Measurements from ENCODE around the gene ZNF608.

The ZNF608 gene, protein sequence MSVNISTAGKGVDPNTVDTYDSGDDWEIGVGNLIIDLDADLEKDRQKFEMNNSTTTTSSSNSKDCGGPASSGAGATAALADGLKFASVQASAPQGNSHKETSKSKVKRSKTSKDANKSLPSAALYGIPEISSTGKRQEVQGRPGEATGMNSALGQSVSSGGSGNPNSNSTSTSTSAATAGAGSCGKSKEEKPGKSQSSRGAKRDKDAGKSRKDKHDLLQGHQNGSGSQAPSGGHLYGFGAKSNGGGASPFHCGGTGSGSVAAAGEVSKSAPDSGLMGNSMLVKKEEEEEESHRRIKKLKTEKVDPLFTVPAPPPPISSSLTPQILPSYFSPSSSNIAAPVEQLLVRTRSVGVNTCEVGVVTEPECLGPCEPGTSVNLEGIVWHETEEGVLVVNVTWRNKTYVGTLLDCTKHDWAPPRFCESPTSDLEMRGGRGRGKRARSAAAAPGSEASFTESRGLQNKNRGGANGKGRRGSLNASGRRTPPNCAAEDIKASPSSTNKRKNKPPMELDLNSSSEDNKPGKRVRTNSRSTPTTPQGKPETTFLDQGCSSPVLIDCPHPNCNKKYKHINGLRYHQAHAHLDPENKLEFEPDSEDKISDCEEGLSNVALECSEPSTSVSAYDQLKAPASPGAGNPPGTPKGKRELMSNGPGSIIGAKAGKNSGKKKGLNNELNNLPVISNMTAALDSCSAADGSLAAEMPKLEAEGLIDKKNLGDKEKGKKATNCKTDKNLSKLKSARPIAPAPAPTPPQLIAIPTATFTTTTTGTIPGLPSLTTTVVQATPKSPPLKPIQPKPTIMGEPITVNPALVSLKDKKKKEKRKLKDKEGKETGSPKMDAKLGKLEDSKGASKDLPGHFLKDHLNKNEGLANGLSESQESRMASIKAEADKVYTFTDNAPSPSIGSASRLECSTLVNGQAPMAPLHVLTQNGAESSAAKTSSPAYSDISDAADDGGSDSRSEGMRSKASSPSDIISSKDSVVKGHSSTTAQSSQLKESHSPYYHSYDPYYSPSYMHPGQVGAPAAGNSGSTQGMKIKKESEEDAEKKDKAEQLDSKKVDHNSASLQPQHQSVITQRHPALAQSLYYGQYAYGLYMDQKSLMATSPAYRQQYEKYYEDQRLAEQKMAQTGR (N-terminal part only)

DNA sequence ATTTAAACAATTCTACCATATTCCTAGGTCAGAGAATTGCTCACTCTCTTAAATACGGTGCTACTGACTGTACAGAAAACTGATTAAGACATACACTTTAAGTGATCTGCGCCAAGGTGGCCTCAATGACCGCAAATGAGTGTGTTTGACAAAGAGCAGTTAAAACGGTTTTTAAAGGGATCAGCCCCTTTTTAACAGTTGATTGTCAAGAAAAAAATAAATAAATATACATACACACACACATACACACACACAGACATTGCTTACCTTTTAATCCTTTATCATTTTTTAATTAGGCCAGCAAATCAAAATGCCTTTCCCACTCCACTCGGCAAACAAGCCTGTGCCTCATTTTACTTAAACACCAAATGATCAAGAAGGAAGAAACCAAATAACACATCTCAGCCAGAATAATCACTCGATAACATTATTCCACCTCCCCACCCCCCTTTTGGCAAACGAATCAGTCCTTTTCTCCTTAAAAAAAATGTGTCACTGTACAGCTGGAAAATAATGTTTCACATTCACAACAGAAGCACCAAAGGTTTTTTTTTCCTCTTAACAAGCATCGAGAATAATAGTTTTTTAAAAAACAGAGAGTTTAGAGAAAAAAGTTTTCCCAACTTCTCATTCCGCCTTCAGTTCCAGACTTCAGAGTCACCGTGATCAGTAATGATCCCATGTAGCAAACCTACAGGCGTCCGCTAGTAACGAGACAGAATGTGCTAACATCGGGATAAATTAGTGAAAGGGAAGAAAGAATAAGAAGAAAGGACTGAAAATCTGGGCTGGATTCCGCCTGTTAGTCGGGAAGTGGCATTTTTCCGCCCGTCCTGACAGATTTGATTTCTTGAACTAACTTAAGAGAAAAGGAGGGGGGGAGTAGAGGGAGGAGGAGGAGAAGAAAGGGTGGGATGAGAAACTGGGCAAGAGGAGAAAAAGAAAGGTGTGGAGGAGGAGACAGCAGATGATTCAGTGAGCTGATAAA lies at the start of gene ZNF608:
Gene ZNF608, minus strand, starts transcription at position 712 of the 988 bp plus-strand sequence. CDS start 1,650 bp downstream, outside the sequence.
- no peak for DNase-seq (ENCODE audit: low spot score)

DNA sequence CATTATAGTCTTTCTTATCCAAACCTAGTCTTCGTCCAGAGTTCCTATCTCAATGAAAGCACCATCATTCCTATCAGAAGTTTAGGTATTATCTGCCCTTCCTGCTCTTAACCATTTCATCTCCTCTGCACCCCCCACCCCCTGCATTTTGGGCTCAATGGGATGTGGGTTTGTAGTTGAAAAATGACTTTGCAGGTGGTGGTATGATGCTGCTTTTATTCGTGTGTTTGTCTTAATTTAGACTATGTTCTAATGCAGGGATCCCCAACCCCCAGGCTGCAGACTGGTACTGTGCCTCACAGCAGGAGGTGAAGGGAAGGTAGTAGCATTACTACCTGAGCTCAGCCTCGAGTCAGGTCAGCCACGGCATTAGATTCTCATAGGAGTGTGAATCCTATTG lies 49.4 kb upstream of the ZNF608 start:
- DNase-seq (ENCODE audit: low spot score): no peak

DNA sequence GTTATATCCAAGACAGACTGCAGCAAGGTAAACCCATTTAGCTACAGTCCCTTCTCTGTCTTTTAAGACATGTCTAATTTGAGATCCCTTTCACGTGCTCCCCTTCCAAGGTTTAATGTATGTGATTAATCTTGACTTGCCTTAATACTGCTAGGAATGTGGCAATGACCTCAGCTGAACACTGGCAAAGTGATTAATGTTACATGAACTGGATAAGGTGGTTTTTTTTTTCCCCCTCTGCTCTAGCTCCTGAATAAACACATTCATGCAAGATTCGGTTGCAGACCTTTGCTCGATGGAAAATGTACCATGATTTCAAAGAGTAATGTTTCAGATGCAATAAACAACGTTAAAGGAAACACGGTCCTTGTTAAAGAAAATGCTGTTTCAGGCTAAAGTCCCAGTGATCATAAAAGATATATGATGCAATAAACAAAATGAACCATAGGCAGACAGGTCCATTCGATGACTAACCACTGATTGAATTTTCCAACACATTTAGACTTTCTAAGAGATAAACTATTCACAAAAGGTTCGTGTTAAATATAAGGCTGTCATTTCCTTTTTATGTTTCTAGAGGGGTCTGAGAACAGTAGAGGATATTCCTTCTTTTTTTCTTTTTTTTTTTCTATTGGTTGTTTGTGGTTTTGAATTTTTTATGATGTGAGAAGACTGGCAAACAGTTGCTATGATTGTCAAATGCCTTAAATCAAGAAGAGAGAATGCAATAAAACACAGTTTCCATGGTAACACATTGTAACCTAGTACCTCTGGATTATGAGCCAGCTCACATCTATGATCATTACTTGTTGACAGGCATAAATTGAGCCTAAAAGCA lies 44.7 kb upstream of the ZNF608 start:
- no peak for DNase-seq (ENCODE audit: low spot score)

DNA sequence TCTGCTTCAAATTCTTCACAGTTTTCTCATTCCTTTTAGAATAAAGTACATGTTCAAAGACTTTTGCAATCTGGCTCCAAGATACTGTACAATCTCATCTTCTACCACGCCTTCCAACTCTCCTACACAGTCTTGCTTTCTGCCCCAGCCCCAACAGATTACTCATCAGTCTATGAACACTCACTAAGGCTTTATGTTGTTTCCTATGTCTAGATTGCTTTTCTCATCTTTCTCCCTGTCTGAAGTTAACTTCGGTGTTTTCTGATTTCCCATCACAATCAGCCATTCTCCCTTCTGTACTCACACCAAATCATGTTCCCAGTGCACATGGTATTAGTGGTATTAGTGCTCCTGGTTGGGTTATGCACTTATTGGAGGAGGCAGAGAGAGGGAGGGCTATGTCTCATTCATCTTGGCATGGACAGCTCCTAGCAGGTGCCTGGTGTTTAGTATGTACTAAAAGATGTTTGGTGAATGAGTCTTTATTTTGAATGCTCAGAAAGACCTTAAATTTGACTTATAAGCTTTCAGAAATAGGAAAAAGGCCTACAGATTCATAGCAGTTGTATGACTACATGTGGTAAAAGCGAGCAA lies 44.0 kb upstream of the ZNF608 start:
- no peak for DNase-seq (ENCODE audit: low spot score)

DNA sequence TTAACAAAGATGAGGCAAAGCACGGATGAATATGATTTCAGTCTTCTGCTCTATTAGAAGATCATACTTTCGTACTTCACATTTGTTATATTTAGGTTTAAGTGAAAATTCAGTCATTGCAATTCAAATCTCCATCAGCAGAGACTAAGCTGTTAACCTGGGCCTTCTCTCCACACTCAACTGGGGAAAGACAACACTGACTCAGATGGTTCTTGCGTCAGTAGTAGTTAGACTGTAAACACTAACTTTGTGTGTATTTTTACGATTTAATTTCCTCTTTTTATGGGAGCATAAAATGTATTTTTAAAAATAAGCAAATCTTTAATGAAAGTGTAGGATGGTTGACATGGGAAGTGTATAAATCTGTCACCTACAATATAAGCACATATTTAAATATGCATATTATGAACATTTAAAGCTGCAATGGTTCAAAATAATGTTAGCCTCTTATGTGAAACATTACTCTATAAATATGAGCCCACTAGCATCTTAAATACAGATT lies 42.7 kb upstream of the ZNF608 start:
- no peak for DNase-seq (ENCODE audit: low spot score)

DNA sequence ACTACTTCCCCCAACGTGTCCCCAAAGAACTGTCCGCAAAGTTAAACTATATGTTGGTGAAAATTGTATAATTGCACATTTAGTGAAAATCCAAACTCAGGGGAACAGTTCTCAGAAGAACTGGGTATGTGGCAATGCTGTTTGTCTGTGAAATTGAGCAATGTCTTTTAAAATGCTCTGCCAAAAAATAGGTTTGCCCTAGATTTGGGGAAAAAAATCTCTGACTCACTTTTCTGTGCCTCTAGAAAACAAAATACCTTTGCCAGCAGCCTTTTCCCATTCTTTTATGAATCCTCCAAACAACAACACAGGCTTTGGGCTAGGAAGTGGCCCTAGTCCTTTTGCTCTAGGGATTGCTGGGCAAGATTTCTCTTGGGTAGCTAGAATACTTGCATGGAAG lies 37.4 kb upstream of the ZNF608 start:
- no peak for DNase-seq (ENCODE audit: low spot score)

DNA sequence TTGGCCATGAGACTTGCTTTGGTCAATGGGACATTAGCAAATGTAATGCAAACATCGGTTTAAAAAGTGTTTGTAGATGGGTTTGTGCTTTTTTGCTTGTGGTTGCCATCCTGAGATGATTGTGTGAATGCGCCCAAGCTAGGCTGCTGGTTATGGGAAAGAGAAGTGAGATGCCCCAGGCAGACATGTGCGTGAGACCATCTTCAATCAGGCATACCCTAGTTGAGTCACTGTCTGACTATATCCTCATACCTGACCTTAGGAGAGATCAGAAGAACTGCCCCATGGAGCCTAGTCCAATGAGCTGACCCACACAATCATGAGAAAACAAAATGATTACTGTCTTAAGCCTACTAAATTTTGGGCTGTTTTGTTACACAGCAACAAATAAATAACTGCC lies 36.8 kb upstream of the ZNF608 start:
- DNase-seq (ENCODE audit: low spot score): no peak

DNA sequence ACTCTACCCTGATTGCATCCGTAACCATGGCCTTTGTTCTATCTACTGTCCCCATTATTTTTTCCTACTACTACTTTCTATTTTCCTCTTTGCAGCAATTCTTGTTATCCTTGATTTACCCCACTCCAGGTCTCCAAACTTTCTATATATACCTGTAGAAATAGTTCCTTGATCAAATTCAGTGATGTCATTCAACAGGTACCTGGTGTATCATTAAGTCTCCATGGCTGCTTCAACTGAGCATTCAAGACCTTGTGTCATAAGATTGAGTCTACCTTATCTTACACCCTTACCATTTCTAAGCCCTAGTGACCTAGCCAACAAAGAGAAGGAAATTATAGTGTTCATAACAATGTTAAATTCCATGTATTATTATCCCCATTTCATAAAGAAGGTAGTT lies 35.8 kb upstream of the ZNF608 start:
- no peak for DNase-seq (ENCODE audit: low spot score)

DNA sequence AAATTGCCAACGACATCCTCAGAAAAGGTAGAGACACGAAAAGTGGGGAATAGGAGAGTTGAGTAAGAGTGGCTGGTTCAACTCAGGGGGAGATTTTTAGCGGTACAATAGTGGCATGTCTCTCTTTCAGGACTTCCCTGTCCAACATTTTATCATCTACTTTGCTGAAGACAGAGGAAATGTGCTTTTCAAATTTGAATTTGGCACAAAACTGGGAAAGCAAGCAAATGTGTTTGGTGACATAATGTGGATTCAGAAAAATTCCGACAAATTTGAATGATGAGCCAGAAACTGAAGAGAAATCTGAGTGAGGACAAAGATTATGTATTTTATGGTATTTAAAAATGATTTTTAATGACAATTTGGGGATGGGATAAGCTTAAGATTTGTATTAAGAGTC lies 33.6 kb upstream of the ZNF608 start:
- DNase-seq (ENCODE audit: low spot score): no peak

DNA sequence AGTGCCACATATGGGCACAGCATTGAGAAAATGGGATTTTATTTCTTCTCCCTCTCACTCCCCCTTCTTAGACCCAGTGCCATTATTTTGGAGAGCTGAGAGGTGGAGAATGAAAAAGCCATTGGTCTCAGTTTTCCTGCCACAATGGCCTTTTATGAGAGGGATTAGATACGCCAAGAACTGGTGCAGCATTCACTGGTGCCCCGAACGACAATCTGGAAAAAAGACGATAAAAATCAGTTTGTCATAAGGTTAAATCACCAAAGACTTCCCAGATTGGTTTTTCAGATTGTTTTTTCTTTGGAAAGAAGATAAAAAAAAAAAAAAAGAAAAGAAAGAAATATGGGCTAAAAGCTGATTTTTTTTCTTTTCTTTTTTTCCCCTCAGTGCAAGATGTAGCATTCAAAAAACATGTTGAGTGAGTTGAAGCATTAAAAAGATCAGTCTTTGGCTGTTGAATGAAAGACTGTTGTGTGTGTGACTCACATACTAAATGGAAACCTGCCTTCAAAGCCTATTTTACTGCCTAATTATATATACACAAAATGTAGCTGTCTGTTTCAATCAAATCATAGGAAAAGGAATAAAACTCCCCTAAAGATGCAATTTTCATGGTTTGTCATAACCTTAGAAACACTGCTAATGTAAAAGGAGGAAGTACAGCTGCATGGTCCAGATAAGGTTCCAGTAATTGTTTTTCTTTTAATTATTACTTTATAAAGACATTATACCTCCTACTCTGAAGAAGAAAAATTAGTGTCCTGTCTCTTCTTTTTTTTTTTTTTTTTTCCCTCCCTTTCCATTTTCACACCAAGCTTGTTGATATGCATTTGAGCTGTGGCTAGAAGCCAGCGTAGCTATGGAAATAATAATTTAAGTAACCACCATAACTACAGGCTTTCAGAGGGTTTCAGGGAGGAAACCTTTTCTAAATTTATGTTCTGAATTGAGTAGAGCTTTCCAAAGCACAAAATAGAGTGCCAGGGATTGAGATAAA lies 27.2 kb upstream of the ZNF608 start:
- DNase-seq (ENCODE audit: low spot score): no peak

DNA sequence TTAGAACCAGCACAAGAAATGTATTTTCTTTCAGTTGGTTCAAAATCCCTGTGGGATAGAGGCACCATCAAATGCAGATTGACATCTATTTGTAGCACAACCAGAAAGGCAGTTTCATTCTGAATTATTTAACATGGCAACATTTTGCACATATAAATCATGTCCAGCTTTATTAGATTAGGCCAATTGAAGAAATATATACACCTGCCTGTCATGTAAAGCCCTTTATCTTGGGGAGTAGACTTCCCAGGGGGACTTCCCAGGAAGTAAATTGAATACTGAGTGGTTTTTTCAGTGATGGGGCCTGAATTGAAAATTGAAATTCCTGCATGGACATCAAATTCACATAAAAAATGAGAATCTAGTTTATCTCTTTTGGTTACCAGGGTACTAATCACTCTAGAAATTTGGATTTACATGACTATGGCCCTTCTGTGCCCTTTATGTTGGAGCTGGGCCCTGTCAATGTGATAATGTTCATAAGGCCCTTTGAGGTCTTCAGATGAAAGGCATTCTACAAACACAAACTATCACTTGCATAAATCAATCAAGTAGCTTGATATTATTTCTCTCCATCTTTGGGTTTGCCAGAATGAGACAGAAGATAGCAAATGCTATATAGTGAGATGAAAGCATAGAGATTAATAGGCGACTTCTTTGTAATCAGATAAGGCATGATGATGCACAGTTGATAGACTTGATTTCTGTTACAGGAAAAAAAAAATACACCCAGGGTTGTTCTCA lies 26.2 kb upstream of the ZNF608 start:
- no peak for DNase-seq (ENCODE audit: low spot score)

DNA sequence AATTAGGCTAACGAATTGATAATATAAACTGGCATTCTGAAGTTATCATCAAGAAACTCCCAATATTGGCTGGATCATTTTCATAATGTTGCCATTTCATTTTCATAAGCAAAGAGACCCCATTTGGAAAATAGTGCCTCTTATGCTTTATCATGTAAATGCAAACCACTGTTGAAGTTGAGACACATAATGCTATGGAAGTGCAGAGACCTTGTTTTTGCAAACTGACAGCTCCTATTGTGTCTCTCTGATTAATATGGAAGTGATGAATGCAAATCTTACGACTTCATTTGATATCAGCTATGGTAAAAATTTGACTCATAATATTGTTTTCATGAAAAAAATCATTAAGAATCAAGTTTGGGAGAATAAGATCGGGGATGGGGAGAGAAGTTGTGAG lies 25.3 kb upstream of the ZNF608 start:
- DNase-seq (ENCODE audit: low spot score): no peak

DNA sequence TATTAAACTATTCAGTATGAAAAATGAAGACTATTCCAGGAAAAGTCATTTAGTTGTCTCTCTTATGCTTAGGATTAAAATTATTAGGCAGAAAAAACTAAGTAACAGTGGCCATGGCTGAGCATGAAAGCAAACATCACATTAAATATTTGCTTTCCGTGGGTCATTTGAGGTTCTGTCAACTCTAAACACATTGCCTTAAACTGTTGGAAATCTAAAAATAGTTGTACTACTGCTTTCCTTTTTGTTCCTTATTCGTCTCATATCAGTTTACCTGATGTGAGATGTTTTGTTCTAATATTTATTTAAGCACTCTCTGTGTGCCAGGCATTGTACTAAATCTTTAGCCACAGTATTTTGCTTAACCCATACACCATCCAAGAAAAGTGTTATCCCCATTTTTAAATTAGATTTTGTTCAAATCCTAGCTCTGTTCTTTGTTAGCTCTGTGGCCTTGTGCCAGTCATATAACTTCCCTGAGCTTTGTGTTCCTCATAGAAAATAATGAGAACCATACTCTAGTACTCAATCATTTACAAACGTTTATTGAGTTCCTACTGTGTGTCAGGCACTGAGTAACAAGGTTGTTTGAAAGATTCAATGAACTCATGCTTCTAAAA lies 18.7 kb upstream of the ZNF608 start:
- no peak for DNase-seq (ENCODE audit: low spot score)

DNA sequence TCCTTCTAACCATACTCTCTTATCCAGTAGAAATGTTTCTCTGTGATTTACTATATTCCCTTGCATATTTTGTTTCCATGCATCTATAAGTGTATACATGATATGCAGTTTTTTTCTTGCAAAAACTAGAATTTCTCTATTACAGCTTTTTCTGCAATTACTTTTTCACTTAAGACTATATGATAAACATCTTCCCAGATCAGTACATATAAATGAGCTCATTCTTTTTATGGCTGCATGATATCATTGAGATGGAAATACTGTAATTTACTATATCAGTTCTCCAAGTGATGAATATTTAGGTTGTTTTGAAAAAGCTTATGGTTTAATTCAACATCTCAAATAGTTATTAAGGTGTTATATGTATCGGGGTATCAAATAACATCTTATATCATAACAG lies 18.1 kb upstream of the ZNF608 start:
- no peak for DNase-seq (ENCODE audit: low spot score)

DNA sequence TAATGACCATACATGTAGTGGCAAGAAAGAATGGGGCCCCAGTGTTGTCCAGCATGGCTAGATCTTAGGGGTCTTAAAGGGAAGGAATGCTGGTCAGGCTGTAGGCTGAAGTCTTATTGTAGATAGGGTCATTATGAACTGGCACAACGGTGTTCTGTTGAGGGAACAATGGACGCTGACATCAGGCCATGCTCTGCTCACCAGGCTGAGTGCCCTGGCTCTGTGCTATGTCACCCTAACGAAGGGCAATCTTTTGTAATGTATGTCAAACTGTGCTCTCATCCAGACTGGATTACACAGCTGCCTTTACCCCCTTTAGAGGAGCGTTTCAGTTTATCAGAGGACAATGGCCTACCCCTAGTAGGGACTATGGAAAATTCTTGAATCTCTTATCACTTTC lies 14.6 kb upstream of the ZNF608 start:
- DNase-seq (ENCODE audit: low spot score): no peak

DNA sequence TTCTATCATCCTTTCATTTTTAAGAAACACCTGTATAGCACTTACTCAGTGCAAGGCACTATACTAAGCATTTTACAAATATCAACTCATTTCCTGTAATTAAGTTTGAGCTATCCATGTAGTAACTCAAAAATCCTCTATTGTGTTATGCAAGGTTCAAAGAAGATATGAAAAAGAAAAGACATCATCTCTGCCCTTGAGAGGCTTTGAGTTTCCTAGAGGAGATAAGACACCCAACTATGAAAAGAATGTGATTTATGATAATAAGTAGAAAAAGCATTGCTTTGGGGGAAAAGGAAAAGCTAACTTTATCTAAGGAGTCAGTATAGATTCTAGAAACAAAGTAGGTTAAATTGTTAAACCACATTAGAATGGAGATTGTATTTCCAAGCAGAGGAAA lies 14.2 kb upstream of the ZNF608 start:
- no peak for DNase-seq (ENCODE audit: low spot score)

DNA sequence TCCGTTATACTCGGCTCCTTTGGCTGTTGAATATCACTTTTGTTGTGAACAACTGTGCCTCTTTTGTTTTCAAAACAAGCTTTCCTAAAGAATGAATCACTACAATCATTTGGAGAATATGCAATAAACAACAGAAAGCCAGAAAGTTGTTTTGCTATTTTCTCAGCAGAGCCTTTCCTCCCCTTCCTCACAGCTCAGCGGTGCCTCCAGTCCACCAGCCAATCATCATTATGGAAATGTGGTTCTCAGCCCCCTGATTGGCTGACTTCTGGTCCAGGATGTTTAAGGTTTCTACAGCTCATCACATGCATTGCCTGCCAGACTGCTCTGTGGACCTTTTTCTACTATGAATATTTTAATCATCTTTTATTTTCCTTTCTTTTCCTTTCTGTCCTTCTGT lies 9.1 kb upstream of the ZNF608 start:
- no peak for DNase-seq (ENCODE audit: low spot score)

DNA sequence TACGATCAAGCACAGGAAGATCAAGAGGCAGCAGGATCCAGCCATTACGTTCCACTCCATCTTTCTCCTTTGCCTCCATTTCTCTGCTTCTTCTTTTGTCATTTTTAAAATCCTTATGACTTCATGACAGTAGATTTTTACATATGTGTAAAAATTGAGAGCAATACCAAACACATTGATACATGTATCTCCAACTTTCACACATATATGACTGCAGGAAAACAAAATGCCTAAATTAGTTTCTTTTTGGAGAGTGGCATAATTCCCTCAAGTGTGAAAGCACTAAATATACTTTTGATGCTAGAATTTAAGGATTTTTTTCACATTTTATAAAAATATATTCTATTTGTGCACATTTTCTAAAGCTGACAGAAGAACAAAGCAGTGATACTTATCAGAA lies 8.6 kb upstream of the ZNF608 start:
- DNase-seq (ENCODE audit: low spot score): no peak
